BJ (cell line): Measurements from ENCODE around the gene SDK1. TPM values are rescaled to one million over a fixed set of nuclear protein-coding genes. Genes with fewer than 3 reads are reported as not detected.

Experiments used
- CTCF ChIA-PET: fragments of 350-600 bp; formaldehyde crosslinking; extraction: SDS; loops from one replicate; lab custom pipeline; 2021; ENCODE audit warnings: antibody characterized with exemption, inconsistent platforms; lab: Yijun Ruan, JAX
- POLR2A ChIA-PET: fragments of 300-600 bp; sonication (Branson Sonifier 250); formaldehyde crosslinking; extraction: SDS; loops from one replicate; lab custom pipeline; 2021; ENCODE audit warnings: antibody characterized with exemption; lab: Charles Lee
- DNase-seq: peaks from one replicate; pipeline ENCODE4 v3.0.0-alpha.2; 2011; ENCODE audit warnings: low read depth
- H3K27me3 ChIP-seq: 2 replicates; pipeline ENCODE4 v1.6.0; 2011; ENCODE audit warnings: low read length; ENCODE audit not compliant: control insufficient read depth, insufficient read depth
- H3K36me3 ChIP-seq: 2 replicates; pipeline ENCODE4 v1.5.1; 2011; ENCODE audit warnings: low read length; ENCODE audit not compliant: control insufficient read depth, insufficient read depth
- H3K4me3 ChIP-seq: 2 replicates; pipeline ENCODE4 v1.5.1; 2011; ENCODE audit warnings: low read depth, mild to moderate bottlenecking, control low read depth, low read length
- CTCF ChIP-seq: IDR thresholded peaks from 2 replicates; pipeline ENCODE4 v1.5.1; 2011; ENCODE audit warnings: low read depth, mild to moderate bottlenecking, control low read depth, inconsistent platforms, low read length, moderate library complexity; ENCODE audit not compliant: insufficient read depth
- polyA plus RNA-seq: library from polyadenylated mRNA; depleted of rRNA; stranded (reverse); fragments of >200 nt; gene quantifications from 2 replicates; pipeline ENCODE4 v1.2.3, GENCODE V29; 2011

The SDK1 gene
- polyA plus RNA-seq, 1 experiment: 0.01 TPM

GRCh38 chr7:4054158-4054557, 753.1 kb downstream of the SDK1 start:
- ChIA-PET CTCF (no interaction called here), POLR2A (no interaction called here)
- H3K36me3 ChIP-seq: no peaks in the 10 kb centered on the region
- H3K27me3 ChIP-seq: no peaks in the 10 kb centered on the region
- no peak overlapping the region for H3K4me3 ChIP-seq
- no peak for TF ChIP-seq CTCF
- no peak for DNase-seq

GRCh38 chr7:4056552-4057288, 755.7 kb downstream of the SDK1 start:
- CTCF ChIA-PET: no interaction called here
- Histone ChIP-seq H3K27me3 (no peaks in the 10 kb centered on the region), H3K36me3 (no peaks in the 10 kb centered on the region), H3K4me3 (no peak overlapping the region)
- POLR2A ChIA-PET: no interaction called here
- TF ChIP-seq CTCF: no peak
- DNase-seq: no peak

GRCh38 chr7:4057289-4057616, 756.2 kb downstream of the SDK1 start:
- ChIA-PET POLR2A (no interaction called here), CTCF (no interaction called here)
- TF ChIP-seq CTCF: no peak
- Histone ChIP-seq H3K36me3 (no peaks in the 10 kb centered on the region), H3K4me3 (no peak overlapping the region), H3K27me3 (no peaks in the 10 kb centered on the region)
- DNase-seq: no peak

- CTCF ChIA-PET: no interaction called here
- POLR2A ChIA-PET: no interaction called here
- no peaks in the 10 kb centered on the region for H3K36me3 ChIP-seq
- TF ChIP-seq CTCF: no peak
- DNase-seq: no peak
- no peaks in the 10 kb centered on the region for H3K27me3 ChIP-seq
- H3K4me3 ChIP-seq: no peak overlapping the region
Observed at GRCh38 chr7:4058158-4058557, 757.1 kb downstream of the SDK1 start.

GRCh38 chr7:4065190-4065589, 764.1 kb downstream of the SDK1 start:
- no peak for DNase-seq
- TF ChIP-seq CTCF: no peak
- no peaks in the 10 kb centered on the region for H3K36me3 ChIP-seq
- H3K27me3 ChIP-seq: no peaks in the 10 kb centered on the region
- no peak overlapping the region for H3K4me3 ChIP-seq
- POLR2A ChIA-PET: no interaction called here
- CTCF ChIA-PET: no interaction called here
